ENCODE measurements around the gene CAP2.

GRCh38 chr6:17588011-17588410 is 194.6 kb downstream of the CAP2 start:
- TF ChIP-seq POLR2AphosphoS5 (IDR thresholded peaks at IDR 0.05; ENCODE audit: borderline replicate concordance, low read depth, low read length) (no peak), EZH2 (IDR thresholded peaks at IDR 0.05) (no peak), FOXP2 (optimal IDR thresholded peaks at IDR 0.05; ENCODE audit: control extremely low read depth, extremely low read length, insufficient read depth) (no peak)

All from SK-N-MC (cell line).